Measurements from ENCODE around the gene PRR11.
"Not testable (repeated sequence)": the region's sequence is repeated elsewhere in the genome, so short reads cannot be mapped to it uniquely, and the experiment has no call there.

PRR11 gene

DNA sequence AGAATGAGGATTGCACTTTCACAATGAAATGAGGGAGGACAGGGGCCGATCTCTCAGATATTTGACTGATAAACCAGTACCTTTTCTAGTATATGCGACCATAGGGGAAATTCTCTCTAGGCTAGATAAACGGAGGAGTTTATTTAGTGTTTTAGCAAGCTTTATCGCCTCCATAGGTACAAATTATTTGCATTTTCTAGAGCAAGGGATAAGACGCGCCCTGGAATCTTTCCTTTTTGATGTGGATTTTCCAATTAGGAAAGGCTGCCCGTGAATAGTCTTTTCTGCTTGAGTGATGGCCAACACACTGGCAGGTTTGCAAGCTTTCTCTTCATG, 64.4 kb downstream of the PRR11 start:
- peak overlapping the region; percentile 58 to 97 for H3K4me3 ChIP-seq (ENCODE audit: low read length in 2 of 2)
- peak overlapping the region; percentile 25 to 36 for H3K9ac ChIP-seq (ENCODE audit: low read length in 2 of 2)
- peaks cover 10% of the 10 kb centered on the region for H3K4me1 ChIP-seq (ENCODE audit: control insufficient read depth, insufficient read depth, low read length)
- H3K36me3 ChIP-seq (ENCODE audit: control insufficient read depth in 2 of 2, insufficient read depth in 2 of 2, low read length in 2 of 2): peaks cover 0 to 2% of the 10 kb centered on the region in 2 donors
- no peak overlapping the region for H3K27ac ChIP-seq (ENCODE audit: low read length)
- H3K27me3 ChIP-seq (ENCODE audit: control insufficient read depth in 1 of 2, insufficient read depth in 2 of 2, low read length in 2 of 2): no peaks in the 10 kb centered on the region
- H3K9me3 ChIP-seq (ENCODE audit: control insufficient read depth in 2 of 2, low read length in 2 of 2): no peaks in the 10 kb centered on the region

DNA sequence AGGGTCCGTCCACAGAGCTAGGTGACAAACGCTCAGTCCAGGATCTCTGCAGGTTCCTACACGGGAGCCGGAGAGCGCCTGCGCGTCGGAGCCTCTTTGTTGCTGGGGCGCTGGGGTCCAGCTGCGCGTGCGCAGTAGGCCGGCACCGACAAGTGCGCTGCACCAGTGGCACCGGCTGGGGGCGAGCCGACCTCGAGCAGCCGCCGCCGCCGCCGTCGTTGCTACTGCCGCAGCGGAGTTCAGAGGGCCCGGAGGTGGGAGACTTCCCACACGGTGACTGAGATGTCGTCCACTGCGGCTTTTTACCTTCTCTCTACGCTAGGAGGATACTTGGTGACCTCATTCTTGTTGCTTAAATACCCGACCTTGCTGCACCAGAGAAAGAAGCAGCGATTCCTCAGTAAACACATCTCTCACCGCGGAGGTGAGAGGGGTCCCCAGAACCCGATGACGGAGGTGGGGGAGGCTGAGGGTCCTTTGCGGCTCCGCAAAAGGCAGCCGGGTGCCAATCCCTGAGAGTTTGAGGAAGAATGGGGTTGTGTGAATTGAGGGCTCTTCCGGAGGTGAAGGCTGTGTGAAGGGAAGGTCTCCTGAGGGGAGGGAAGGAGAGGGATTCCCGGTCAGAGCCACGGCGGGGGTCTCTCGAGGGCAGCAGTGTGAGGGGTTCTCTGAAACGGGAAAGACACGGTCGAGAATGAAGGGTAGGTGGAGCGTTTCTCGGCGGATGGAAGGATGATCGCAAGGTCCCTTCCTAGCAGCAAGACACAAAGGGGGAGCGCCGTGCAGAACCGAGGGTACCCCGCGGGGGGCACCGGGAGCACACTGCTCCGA, 65.0 kb downstream of the PRR11 start, which contains the start of gene GDPD1:
GDPD1 (plus strand) TSS at position 184 of the 831 bp plus-strand sequence; CDS start at position 283, 99 bp downstream.
- Histone ChIP-seq H3K36me3 (ENCODE audit: control insufficient read depth in 2 of 2, insufficient read depth in 2 of 2, low read length in 2 of 2) (no peaks in the 10 kb centered on the region), H3K4me3 (ENCODE audit: low read length in 2 of 2) (peak within 1 kb of the TSS; percentile 81 to 97), H3K27me3 (ENCODE audit: control insufficient read depth in 1 of 2, insufficient read depth in 2 of 2, low read length in 2 of 2) (no peaks in the 10 kb centered on the region), H3K9ac (ENCODE audit: low read length in 2 of 2) (peak within 1 kb of the TSS; percentile 86 to 90), H3K9me3 (ENCODE audit: control insufficient read depth in 2 of 2, low read length in 2 of 2) (no peaks in the 10 kb centered on the region), H3K27ac (ENCODE audit: low read length) (peak within 1 kb of the TSS; percentile 24), H3K4me1 (ENCODE audit: control insufficient read depth, insufficient read depth, low read length) (peaks cover 10% of the 10 kb centered on the region)

DNA sequence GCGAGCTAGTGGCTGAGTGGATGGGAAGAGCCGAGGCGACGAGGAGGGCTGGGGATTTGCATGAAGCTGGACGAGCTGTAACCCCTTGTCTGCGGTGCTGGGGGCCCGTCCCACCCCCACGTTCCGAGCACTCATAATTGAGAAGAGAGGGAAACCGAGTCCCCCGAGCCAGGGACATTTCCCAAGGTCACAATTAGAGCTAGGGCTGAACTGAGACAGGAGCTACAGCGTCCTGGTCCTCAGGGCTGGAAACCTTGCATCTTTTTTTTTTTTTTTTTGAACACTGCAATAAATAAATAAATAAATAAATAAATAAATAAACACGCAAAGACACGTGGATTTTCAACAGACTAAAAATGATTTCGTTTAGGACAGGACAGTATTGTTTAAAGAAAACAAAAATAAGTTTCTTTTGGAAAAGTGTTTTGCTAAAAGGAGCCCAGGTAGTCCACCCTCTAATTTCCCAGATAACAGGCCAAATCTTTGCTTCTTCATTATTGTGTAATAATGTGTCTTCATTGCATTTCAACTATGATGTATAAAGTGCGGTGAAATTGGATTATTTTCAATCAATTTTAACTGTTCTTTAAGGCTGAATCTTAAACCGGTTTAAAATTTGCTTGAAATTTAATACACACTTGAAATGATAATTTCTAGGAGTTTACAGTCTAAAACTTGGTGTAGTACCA, 65.8 kb downstream of the PRR11 start:
- Histone ChIP-seq H3K9ac (ENCODE audit: low read length in 2 of 2) (peak overlapping the region; percentile 86 to 90), H3K27ac (ENCODE audit: low read length) (no peak overlapping the region), H3K9me3 (ENCODE audit: control insufficient read depth in 2 of 2, low read length in 2 of 2) (no peaks in the 10 kb centered on the region), H3K27me3 (ENCODE audit: control insufficient read depth in 1 of 2, insufficient read depth in 2 of 2, low read length in 2 of 2) (no peaks in the 10 kb centered on the region), H3K4me3 (ENCODE audit: low read length in 2 of 2) (peak overlapping the region; percentile 81 to 97), H3K36me3 (ENCODE audit: control insufficient read depth in 2 of 2, insufficient read depth in 2 of 2, low read length in 2 of 2) (no peaks in the 10 kb centered on the region), H3K4me1 (ENCODE audit: control insufficient read depth, insufficient read depth, low read length) (peaks cover 10% of the 10 kb centered on the region)

DNA sequence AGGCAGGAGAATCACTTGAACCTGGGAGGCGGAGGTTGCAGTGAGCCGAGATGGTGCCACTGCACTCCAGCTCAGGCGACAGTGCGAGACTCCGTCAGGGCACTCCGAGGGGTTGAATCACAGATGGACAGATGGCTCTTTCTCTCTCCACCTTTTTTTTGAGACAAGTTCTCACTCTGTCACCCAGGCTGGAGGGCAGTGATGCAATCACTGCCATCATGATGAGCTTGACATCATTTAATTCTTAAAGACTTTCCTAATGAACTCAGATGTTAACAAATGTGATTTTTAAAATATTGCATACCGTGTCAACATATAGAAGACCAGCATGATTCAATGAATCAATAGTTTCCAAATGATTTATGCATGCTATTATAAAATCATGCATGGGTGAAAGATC, 68.3 kb downstream of the PRR11 start:
- Histone ChIP-seq H3K9ac (ENCODE audit: low read length in 2 of 2) (no peak overlapping the region), H3K4me3 (ENCODE audit: low read length in 2 of 2) (no peak overlapping the region), H3K27ac (ENCODE audit: low read length) (no peak overlapping the region), H3K36me3 (ENCODE audit: control insufficient read depth in 2 of 2, insufficient read depth in 2 of 2, low read length in 2 of 2) (no peaks in the 10 kb centered on the region), H3K27me3 (ENCODE audit: control insufficient read depth in 1 of 2, insufficient read depth in 2 of 2, low read length in 2 of 2) (no peaks in the 10 kb centered on the region), H3K9me3 (ENCODE audit: control insufficient read depth in 2 of 2, low read length in 2 of 2) (no peaks in the 10 kb centered on the region), H3K4me1 (ENCODE audit: control insufficient read depth, insufficient read depth, low read length) (peaks cover 10% of the 10 kb centered on the region)

DNA sequence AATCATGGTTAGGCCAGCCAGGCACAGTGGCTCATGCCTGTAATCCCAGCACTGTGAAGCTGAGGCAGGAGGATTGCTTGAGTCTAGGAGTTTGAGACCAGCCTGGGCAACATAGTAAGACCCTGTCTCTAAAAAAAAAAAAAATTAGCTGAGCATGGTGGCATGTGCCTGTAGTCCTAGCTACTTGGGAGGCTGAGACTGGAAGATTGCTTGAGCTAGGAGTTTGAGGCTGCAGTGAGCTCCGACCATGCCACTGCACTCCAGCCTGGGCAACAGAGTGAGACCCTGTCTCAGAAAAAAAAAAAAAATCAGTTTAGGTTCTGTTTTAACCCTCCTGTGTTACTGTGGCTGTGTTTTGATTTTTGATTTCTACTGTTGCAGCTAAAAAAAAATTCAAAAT, 73.0 kb downstream of the PRR11 start:
- not testable (repeated sequence) for H3K4me1 ChIP-seq (ENCODE audit: control insufficient read depth, insufficient read depth, low read length); H3K27me3 ChIP-seq (ENCODE audit: control insufficient read depth in 1 of 2, insufficient read depth in 2 of 2, low read length in 2 of 2); H3K27ac ChIP-seq (ENCODE audit: low read length); H3K9me3 ChIP-seq (ENCODE audit: control insufficient read depth in 2 of 2, low read length in 2 of 2); H3K9ac ChIP-seq (ENCODE audit: low read length in 2 of 2); H3K4me3 ChIP-seq (ENCODE audit: low read length in 2 of 2); H3K36me3 ChIP-seq (ENCODE audit: control insufficient read depth in 2 of 2, insufficient read depth in 2 of 2, low read length in 2 of 2)

DNA sequence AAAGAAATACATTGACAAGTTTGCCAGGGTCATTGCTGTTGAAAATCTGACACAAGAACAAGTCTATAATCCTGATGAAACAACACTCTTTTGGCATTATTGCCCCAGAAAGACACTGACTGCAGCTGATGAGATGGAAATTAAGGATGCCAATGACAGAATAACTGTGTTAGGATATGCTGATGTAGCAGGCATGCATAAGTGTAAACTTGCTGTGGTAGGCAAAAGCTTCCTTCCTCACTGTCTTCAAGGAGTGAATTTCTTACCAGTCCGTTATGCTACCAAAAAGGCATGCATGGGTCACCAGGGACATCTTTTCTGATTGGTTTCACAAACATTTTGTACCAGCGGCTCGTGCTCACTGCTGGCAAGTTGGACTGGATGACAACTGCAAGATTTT, 75.2 kb downstream of the PRR11 start:
- Histone ChIP-seq H3K4me3 (ENCODE audit: low read length in 2 of 2) (no peak overlapping the region), H3K27ac (ENCODE audit: low read length) (no peak overlapping the region), H3K9ac (ENCODE audit: low read length in 2 of 2) (no peak overlapping the region), H3K4me1 (ENCODE audit: control insufficient read depth, insufficient read depth, low read length) (no peaks in the 10 kb centered on the region), H3K36me3 (ENCODE audit: control insufficient read depth in 2 of 2, insufficient read depth in 2 of 2, low read length in 2 of 2) (no peaks in the 10 kb centered on the region), H3K9me3 (ENCODE audit: control insufficient read depth in 2 of 2, low read length in 2 of 2) (no peaks in the 10 kb centered on the region), H3K27me3 (ENCODE audit: control insufficient read depth in 1 of 2, insufficient read depth in 2 of 2, low read length in 2 of 2) (no peaks in the 10 kb centered on the region)

DNA sequence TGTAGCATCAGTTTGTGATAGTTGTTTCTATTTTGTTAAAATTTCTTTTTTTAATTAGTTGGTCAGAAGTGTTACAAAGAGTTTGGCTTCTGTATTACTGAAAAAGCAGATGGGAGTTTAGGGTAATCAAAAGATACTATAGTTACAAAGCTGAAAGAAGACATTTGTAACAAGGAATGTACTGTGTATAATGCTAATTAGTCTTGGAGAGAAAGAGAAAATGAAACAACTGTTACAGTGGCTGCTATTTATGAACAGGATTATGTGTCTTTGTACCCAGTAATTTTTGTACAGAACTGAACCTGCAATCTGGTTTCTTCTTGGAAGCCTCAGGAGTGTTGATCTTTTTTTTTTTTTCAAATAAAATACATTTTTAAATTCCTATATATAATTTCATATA, 79.1 kb downstream of the PRR11 start:
- H3K27ac ChIP-seq (ENCODE audit: low read length): no peak overlapping the region
- H3K27me3 ChIP-seq (ENCODE audit: control insufficient read depth in 1 of 2, insufficient read depth in 2 of 2, low read length in 2 of 2): no peaks in the 10 kb centered on the region
- H3K9ac ChIP-seq (ENCODE audit: low read length in 2 of 2): no peak overlapping the region
- no peak overlapping the region for H3K4me3 ChIP-seq (ENCODE audit: low read length in 2 of 2)
- no peaks in the 10 kb centered on the region for H3K36me3 ChIP-seq (ENCODE audit: control insufficient read depth in 2 of 2, insufficient read depth in 2 of 2, low read length in 2 of 2)
- no peaks in the 10 kb centered on the region for H3K9me3 ChIP-seq (ENCODE audit: control insufficient read depth in 2 of 2, low read length in 2 of 2)
- no peaks in the 10 kb centered on the region for H3K4me1 ChIP-seq (ENCODE audit: control insufficient read depth, insufficient read depth, low read length)

DNA sequence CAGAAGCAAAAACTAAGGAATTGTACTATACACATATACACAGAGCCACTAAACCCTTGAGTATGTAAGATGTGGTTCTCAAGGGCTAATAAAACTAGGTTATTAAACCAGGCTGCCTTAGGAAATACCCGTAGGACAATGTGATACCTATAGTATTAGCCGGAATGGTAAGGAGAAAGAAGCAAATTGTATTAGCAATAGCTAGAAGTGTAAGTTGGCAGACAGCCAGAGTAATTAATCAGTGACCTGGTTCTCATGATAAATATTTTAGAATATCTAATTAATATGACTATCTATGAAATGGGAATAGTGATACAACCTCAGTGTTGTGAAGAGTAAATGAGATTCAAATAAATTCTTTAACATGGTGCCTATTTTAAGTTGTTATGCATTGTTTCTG, 83.4 kb downstream of the PRR11 start:
- Histone ChIP-seq H3K36me3 (ENCODE audit: control insufficient read depth in 2 of 2, insufficient read depth in 2 of 2, low read length in 2 of 2) (no peaks in the 10 kb centered on the region), H3K27me3 (ENCODE audit: control insufficient read depth in 1 of 2, insufficient read depth in 2 of 2, low read length in 2 of 2) (no peaks in the 10 kb centered on the region), H3K4me1 (ENCODE audit: control insufficient read depth, insufficient read depth, low read length) (no peaks in the 10 kb centered on the region), H3K9ac (ENCODE audit: low read length in 2 of 2) (no peak overlapping the region), H3K27ac (ENCODE audit: low read length) (no peak overlapping the region), H3K4me3 (ENCODE audit: low read length in 2 of 2) (no peak overlapping the region), H3K9me3 (ENCODE audit: control insufficient read depth in 2 of 2, low read length in 2 of 2) (no peaks in the 10 kb centered on the region)

DNA sequence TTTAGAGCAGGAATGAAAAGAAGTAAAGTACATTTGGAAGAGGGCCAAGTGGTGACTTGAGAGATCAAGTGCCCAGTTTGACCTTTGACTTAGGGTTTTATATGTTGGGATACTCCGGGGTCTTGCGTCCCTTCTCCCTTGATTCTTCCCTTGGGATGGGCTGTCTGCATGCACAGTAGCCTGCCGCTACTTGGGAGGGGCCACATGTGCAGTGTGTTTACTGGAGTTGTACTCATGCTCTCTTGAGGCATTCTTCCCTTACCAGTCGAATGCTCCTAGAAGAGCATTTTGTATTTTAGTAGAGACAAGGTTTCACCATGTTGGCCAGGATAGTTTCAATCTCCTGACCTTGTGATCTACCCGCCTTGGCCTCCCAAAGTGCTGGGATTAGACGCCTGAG, 88.5 kb downstream of the PRR11 start:
- no peaks in the 10 kb centered on the region for H3K27me3 ChIP-seq (ENCODE audit: control insufficient read depth in 1 of 2, insufficient read depth in 2 of 2, low read length in 2 of 2)
- no peak overlapping the region for H3K4me3 ChIP-seq (ENCODE audit: low read length in 2 of 2)
- no peak overlapping the region for H3K9ac ChIP-seq (ENCODE audit: low read length in 2 of 2)
- H3K9me3 ChIP-seq (ENCODE audit: control insufficient read depth in 2 of 2, low read length in 2 of 2): no peaks in the 10 kb centered on the region
- H3K27ac ChIP-seq (ENCODE audit: low read length): no peak overlapping the region
- H3K36me3 ChIP-seq (ENCODE audit: control insufficient read depth in 2 of 2, insufficient read depth in 2 of 2, low read length in 2 of 2): no peaks in the 10 kb centered on the region
- H3K4me1 ChIP-seq (ENCODE audit: control insufficient read depth, insufficient read depth, low read length): no peaks in the 10 kb centered on the region

Data from stomach smooth muscle (tissue), 2 donors.